ENCODE measurements around the gene REEP3.
"Not testable (repeated sequence)": the region's sequence is repeated elsewhere in the genome, so short reads cannot be mapped to it uniquely, and the experiment has no call there.

DNA sequence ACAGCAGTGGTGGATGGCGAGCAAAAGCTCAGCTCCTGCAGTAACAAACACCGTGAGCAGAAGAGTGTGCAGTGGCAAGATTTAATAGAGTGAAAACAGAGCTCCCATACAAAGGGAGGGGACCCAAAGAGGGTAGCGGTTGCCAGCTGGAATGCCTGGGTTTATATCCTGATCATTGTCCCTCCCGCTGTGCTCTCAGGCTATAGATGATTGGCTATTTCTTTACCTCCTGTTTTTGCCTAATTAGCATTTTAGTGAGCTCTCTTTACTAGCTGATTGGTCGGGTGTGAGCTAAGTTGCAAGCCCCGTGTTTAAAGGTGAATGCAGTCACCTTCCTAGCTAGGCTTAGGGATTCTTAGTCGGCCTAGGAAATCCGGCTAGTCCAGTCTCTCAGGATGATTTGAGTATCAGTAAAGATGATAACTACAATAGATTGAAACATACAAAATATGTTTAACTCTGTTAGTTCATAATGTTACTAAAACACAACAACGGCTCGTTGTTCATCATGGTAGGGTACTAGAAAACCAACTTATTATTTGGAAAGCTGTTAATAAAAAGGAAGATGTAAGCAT is 143.9 kb downstream of the REEP3 start:
- not testable (repeated sequence) for TF ChIP-seq SP1 (IDR thresholded peaks at IDR 0.05; ENCODE audit: low read depth, low read length); CTCF (IDR thresholded peaks at IDR 0.05; ENCODE audit: control extremely low read depth in 1 of 3, insufficient read depth in 1 of 3, low read depth in 1 of 3, low read length in 3 of 3); YY1 (IDR thresholded peaks at IDR 0.05; ENCODE audit: low read depth, low read length); SRF (IDR thresholded peaks at IDR 0.05; ENCODE audit: low read depth, low read length); JUND (IDR thresholded peaks at IDR 0.05; ENCODE audit: low read length); CEBPB (IDR thresholded peaks at IDR 0.05; ENCODE audit: low read depth, low read length)

Data from H1 (cell line).